ENCODE measurements around the gene AKT1. TPM values are rescaled to one million over a fixed set of nuclear protein-coding genes. Genes with fewer than 3 reads are reported as not detected.

The AKT1 gene
- total RNA-seq, 1 donor from 2014 or later = 123 TPM

DNA sequence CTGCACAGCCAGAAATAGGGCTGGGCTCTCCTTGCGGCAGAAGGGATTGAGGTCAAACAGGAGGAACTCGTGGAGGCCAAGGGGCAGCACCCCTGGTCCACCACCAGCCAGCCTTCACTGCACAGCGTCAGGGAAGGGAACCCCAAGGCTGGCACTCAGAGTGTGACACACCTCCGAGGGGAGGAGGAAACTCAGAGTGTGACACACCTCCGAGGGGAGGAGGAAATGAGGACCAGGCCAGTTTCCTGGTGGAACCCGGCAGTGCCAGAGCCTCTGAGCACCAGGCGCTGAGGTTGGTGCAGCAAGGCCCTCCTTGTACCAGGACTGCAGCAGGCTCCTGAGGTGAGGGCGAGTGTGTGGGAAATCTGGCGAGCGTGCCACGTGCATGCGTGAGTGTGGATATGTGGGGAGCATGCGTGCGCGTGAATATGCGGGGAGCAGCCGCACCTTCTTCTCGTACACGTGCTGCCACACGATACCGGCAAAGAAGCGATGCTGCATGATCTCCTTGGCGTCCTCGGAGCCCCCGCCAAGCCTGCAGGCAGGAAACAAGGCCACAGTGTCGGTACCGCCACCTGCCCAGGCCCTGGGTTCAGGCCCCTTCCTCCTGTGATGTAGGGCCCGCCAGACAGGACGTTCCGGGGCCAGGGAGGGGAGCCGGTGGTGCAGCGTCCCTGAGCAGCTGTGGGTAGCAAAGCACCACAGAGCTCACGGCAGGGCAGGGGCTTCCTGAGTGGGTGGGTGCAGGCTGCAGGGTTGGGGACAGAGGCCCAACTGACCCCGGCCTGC, 23.4 kb downstream of the AKT1 start:
- Mint-ChIP-seq H3K27ac (no peak overlapping the region), H3K27me3 (no peaks in the 10 kb centered on the region), H3K36me3 (peaks cover 9% of the 10 kb centered on the region), H3K4me3 (no peak overlapping the region), H3K9me3 (no peaks in the 10 kb centered on the region), H3K4me1 (ENCODE audit: unreplicated experiment) (peaks cover 24% of the 10 kb centered on the region)
- DNase-seq (ENCODE audit: extremely low spot score, unreplicated experiment) = no peak
- TF ChIP-seq CTCF (conservative IDR thresholded peaks at IDR 0.05) = no peak

- TF ChIP-seq CTCF (conservative IDR thresholded peaks at IDR 0.05) = no peak
- H3K4me1 Mint-ChIP-seq (ENCODE audit: unreplicated experiment) = peaks cover 31% of the 10 kb centered on the region
- H3K4me3 Mint-ChIP-seq = no peak overlapping the region
- H3K9me3 Mint-ChIP-seq = no peaks in the 10 kb centered on the region
- H3K27me3 Mint-ChIP-seq = no peaks in the 10 kb centered on the region
- no peak for DNase-seq (ENCODE audit: extremely low spot score, unreplicated experiment)
- H3K36me3 Mint-ChIP-seq = peaks cover 9% of the 10 kb centered on the region
- H3K27ac Mint-ChIP-seq = no peak overlapping the region
Observed at GRCh38 chr14:104771374-104771773, 24.2 kb downstream of the AKT1 start.

DNA sequence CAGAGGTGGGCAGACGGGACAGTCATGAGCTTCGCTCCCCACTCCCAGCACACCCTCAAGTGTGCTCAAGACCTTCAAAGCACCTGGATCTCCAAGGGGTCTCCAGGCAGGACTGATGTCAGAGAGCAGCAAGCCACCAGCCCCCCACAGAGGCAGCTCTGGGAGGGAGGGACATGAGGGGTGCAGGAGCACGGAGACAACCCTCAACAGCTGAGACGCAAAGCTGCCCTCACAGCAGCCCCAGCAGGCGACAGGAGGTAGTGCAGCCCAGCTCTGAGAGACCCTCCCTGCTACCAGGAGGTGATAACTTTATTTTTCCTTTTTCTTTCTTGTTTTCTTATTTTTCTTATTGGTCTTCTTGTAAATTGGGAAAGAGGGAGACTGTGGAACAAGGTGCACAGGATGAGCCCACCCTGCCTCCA, 24.7 kb downstream of the AKT1 start:
- H3K36me3 Mint-ChIP-seq = peaks cover 13% of the 10 kb centered on the region
- peaks cover 31% of the 10 kb centered on the region for H3K4me1 Mint-ChIP-seq (ENCODE audit: unreplicated experiment)
- peak overlapping the region; percentile 53 for H3K27ac Mint-ChIP-seq
- no peak overlapping the region for H3K4me3 Mint-ChIP-seq
- H3K9me3 Mint-ChIP-seq = no peaks in the 10 kb centered on the region
- TF ChIP-seq CTCF (conservative IDR thresholded peaks at IDR 0.05) = peak; percentile 71
- no peaks in the 10 kb centered on the region for H3K27me3 Mint-ChIP-seq
- DNase-seq (ENCODE audit: extremely low spot score, unreplicated experiment) = no peak

DNA sequence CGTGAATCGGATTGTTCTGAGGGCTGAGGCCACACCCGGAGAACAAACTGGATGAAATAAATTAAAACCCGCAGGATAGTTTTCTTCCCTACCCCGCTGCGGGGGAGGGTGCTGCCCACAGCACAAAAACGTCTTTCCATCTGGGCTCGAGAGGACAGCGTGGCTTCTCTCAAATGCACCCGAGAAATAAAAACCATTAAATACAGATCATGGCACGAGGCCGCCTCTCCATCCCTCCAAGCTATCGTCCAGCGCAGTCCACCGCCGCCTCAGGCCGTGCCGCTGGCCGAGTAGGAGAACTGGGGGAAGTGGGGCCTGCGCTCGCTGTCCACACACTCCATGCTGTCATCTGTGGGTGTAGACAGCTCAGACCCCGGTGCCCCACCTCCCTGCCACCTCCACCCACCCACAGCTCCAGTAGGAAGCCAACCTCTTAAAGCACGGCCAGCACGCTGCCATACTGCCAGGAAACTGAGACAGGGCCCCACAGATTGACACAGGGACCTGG, 25.4 kb downstream of the AKT1 start:
- TF ChIP-seq CTCF (conservative IDR thresholded peaks at IDR 0.05) = no peak

GRCh38 chr14:104769324-104770071, 26.1 kb downstream of the AKT1 start:
- no peaks in the 10 kb centered on the region for H3K27me3 Mint-ChIP-seq
- H3K27ac Mint-ChIP-seq = peak overlapping the region; percentile 48
- H3K9me3 Mint-ChIP-seq = no peaks in the 10 kb centered on the region
- H3K36me3 Mint-ChIP-seq = peaks cover 21% of the 10 kb centered on the region
- DNase-seq (ENCODE audit: extremely low spot score, unreplicated experiment) = no peak
- peaks cover 31% of the 10 kb centered on the region for H3K4me1 Mint-ChIP-seq (ENCODE audit: unreplicated experiment)
- H3K4me3 Mint-ChIP-seq = no peak overlapping the region
- no peak for TF ChIP-seq CTCF (conservative IDR thresholded peaks at IDR 0.05)

More for the DNA sequence above, 25.4 kb downstream of the AKT1 start:
- Mint-ChIP-seq H3K27me3 (no peaks in the 10 kb centered on the region), H3K4me1 (ENCODE audit: unreplicated experiment) (peaks cover 31% of the 10 kb centered on the region), H3K9me3 (no peaks in the 10 kb centered on the region), H3K4me3 (no peak overlapping the region), H3K27ac (peak overlapping the region; percentile 48), H3K36me3 (peaks cover 21% of the 10 kb centered on the region)
- DNase-seq (ENCODE audit: extremely low spot score, unreplicated experiment) = no peak
